Measurements from ENCODE around the gene NATD1. TPM values are rescaled to one million over a fixed set of nuclear protein-coding genes. Genes with fewer than 3 reads are reported as not detected.

Gene NATD1
- total RNA-seq, 1 experiment from 2014 or later, result 3.1 TPM

DNA sequence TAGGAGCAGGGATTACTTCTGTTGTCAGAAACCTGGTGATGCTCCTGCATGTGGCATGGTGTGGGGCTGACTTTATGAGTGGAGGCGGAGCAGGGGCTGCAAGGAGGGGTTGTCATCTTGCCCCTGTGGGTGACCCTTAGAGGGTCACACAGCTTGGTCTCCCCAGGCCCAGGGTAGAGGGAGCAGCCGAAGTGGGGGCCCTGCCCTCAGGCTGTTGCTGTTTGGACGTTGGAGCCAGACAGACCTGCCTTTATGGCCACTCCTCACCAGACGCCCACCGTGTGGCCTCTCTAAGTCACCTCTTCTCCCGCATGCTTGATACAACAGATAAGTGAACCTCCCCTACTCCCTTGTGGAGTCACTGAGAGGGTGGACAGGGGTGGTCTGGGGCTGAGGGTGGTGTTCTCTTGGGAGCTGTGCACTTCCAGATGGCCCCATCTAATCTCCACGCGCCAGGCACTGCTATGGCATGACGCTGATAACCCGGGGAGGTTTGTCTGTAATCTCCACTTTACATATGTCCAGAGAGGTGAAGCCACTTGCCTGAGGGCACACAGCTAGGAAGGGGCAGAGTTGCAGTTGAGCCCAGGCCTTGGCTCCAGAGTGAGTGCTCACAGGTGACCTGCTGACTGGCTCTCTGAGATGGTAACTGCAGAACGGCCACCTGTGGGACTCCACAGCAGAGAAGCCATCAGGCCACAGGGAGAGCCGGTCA, 41.3 kb upstream of the NATD1 start:
- intact Hi-C loops (cut with micrococcal nuclease), result no loop called here
- Histone ChIP-seq H3K4me1 (ENCODE audit: control insufficient read depth in 1 of 2, insufficient read depth in 2 of 2, low read length in 2 of 2) (peaks cover 14% of the 10 kb centered on the region in 2 experiments), H3K79me2 (ENCODE audit: insufficient read depth, low read length) (peaks cover 90% of the 10 kb centered on the region), H3K9me2 (ENCODE audit: insufficient read depth) (no peaks in the 10 kb centered on the region), H3K4me3 (replicated peaks in 1 of 2; ENCODE audit: low read depth in 1 of 2, low read length in 2 of 2) (no peak overlapping the region), H3K9me3 (ENCODE audit: control insufficient read depth in 1 of 2, insufficient read depth in 1 of 2, low read depth in 1 of 2, low read length in 2 of 2) (peaks cover 0 to 3% of the 10 kb centered on the region in 2 experiments; a peak in 1 of 4 replicates), H3K36me3 (ENCODE audit: control insufficient read depth in 1 of 2, insufficient read depth in 2 of 2, low read length in 2 of 2) (peaks cover 8 to 24% of the 10 kb centered on the region in 2 experiments; a peak in 3 of 4 replicates), H3K9ac (ENCODE audit: low read length) (no peak overlapping the region), H3K4me2 (ENCODE audit: low read length) (no peak overlapping the region), H4K20me1 (ENCODE audit: insufficient read depth) (no peaks in the 10 kb centered on the region; the same call in 1 of the 2 replicates), H3K27ac (ENCODE audit: low read depth, low read length) (no peak overlapping the region), H2AFZ (ENCODE audit: low read depth, low read length, poor library complexity, severe bottlenecking) (no peak overlapping the region), H3K27me3 (ENCODE audit: insufficient read depth, low read length) (no peaks in the 10 kb centered on the region)
- ChIA-PET RAD21 (ENCODE audit: low non-redundant PET in 1 of 2, low total read pairs in 2 of 2, uncharacterized antibody in 2 of 2, unreplicated experiment in 2 of 2) (no interaction called here), CTCF (no interaction called here), POLR2A (no interaction called here)
- no peak for DNase-seq (ENCODE audit: low read depth, low spot score)
- no TSS peak for BruUV-seq (replicated peaks)
- ATAC-seq, result no peak
- TF ChIP-seq SIN3A (IDR thresholded peaks at IDR 0.05; ENCODE audit: low read depth) (no peak), YY1 (IDR thresholded peaks at IDR 0.05; ENCODE audit: extremely low read depth, insufficient replicate concordance, low read depth, low read length) (no peak), FOSL1 (IDR thresholded peaks at IDR 0.05; ENCODE audit: low read depth) (no peak), EGR1 (IDR thresholded peaks at IDR 0.05; ENCODE audit: low read depth) (no peak), POLR2AphosphoS5 (IDR thresholded peaks at IDR 0.05; ENCODE audit: low read depth, low read length) (no peak), TCF7L2 (IDR thresholded peaks at IDR 0.05; ENCODE audit: borderline replicate concordance, extremely low read depth, insufficient read depth, insufficient read length) (no peak), SRF (IDR thresholded peaks at IDR 0.05; ENCODE audit: low read depth) (no peak)
- TF ChIP-seq, protein P1, sequence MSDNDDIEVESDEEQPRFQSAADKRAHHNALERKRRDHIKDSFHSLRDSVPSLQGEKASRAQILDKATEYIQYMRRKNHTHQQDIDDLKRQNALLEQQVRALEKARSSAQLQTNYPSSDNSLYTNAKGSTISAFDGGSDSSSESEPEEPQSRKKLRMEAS (IDR thresholded peaks at IDR 0.05), result no peak
- TF ChIP-seq, protein P2, sequence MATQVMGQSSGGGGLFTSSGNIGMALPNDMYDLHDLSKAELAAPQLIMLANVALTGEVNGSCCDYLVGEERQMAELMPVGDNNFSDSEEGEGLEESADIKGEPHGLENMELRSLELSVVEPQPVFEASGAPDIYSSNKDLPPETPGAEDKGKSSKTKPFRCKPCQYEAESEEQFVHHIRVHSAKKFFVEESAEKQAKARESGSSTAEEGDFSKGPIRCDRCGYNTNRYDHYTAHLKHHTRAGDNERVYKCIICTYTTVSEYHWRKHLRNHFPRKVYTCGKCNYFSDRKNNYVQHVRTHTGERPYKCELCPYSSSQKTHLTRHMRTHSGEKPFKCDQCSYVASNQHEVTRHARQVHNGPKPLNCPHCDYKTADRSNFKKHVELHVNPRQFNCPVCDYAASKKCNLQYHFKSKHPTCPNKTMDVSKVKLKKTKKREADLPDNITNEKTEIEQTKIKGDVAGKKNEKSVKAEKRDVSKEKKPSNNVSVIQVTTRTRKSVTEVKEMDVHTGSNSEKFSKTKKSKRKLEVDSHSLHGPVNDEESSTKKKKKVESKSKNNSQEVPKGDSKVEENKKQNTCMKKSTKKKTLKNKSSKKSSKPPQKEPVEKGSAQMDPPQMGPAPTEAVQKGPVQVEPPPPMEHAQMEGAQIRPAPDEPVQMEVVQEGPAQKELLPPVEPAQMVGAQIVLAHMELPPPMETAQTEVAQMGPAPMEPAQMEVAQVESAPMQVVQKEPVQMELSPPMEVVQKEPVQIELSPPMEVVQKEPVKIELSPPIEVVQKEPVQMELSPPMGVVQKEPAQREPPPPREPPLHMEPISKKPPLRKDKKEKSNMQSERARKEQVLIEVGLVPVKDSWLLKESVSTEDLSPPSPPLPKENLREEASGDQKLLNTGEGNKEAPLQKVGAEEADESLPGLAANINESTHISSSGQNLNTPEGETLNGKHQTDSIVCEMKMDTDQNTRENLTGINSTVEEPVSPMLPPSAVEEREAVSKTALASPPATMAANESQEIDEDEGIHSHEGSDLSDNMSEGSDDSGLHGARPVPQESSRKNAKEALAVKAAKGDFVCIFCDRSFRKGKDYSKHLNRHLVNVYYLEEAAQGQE (IDR thresholded peaks at IDR 0.05; ENCODE audit: low read depth), result no peak
- TF ChIP-seq, protein P3, sequence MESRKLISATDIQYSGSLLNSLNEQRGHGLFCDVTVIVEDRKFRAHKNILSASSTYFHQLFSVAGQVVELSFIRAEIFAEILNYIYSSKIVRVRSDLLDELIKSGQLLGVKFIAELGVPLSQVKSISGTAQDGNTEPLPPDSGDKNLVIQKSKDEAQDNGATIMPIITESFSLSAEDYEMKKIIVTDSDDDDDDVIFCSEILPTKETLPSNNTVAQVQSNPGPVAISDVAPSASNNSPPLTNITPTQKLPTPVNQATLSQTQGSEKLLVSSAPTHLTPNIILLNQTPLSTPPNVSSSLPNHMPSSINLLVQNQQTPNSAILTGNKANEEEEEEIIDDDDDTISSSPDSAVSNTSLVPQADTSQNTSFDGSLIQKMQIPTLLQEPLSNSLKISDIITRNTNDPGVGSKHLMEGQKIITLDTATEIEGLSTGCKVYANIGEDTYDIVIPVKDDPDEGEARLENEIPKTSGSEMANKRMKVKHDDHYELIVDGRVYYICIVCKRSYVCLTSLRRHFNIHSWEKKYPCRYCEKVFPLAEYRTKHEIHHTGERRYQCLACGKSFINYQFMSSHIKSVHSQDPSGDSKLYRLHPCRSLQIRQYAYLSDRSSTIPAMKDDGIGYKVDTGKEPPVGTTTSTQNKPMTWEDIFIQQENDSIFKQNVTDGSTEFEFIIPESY (IDR thresholded peaks at IDR 0.05; ENCODE audit: extremely low read depth, insufficient replicate concordance, low read length), result no peak
